Activated T-helper 1 cell treated with anti-CD3 and anti-CD28 coated beads, Interleukin-12 subunit alpha, Interleukin-12 subunit beta, Interleukin-2, Interleukin-4 antibody, amounts not matched to agents 30 ng/mL and 10 ng/mL and 1 ng/mL, durations not matched to agents 14 hours and 24 hours and 36 hours (primary cell): ENCODE data around the gene IGLON5. TPM values are rescaled to one million over a fixed set of nuclear protein-coding genes. Genes with fewer than 3 reads are reported as not detected.

Experiments
- DNase-seq: peaks from one replicate; pipeline ENCODE4 v3.0.0; 2021; ENCODE audit warnings: low spot score
- H3K27ac Mint-ChIP-seq: one replicate; pipeline ENCODE4 v1.8.0; 2021; ENCODE audit warnings: mild to moderate bottlenecking, mixed read lengths
- H3K27me3 Mint-ChIP-seq: one replicate; pipeline ENCODE4 v1.8.0; 2022; ENCODE audit warnings: mild to moderate bottlenecking, moderate library complexity, mixed read lengths; ENCODE audit not compliant: insufficient read depth
- H3K36me3 Mint-ChIP-seq: one replicate; pipeline ENCODE4 v1.8.0; 2021; ENCODE audit warnings: low read depth, mixed read lengths
- H3K4me1 Mint-ChIP-seq: one replicate; pipeline ENCODE4 v1.8.0; 2021; ENCODE audit warnings: low read depth, mixed read lengths
- H3K4me3 Mint-ChIP-seq: one replicate; pipeline ENCODE4 v1.8.0; 2021; ENCODE audit warnings: mild to moderate bottlenecking, moderate library complexity, mixed read lengths
- H3K9me3 Mint-ChIP-seq: one replicate; pipeline ENCODE4 v1.8.0; 2021; ENCODE audit warnings: mixed read lengths
- intact Hi-C: fragments of 100-400 bp; cut with micrococcal nuclease; formaldehyde crosslinking; loops from one replicate; pipeline ENCODE4 v1.15.1; 2024
- total RNA-seq: library from RNA; stranded (reverse); gene quantifications from 2 replicates; pipeline ENCODE4 v1.2.3, GENCODE V29; 2022

IGLON5 gene
- total RNA-seq, 1 donor from 2014 or later, result 1.3 TPM

- H3K4me3 Mint-ChIP-seq, result no peak overlapping the region
- H3K27me3 Mint-ChIP-seq, result peaks cover 6% of the 10 kb centered on the region
- H3K4me1 Mint-ChIP-seq, result peaks cover 14% of the 10 kb centered on the region
- no peak overlapping the region for H3K27ac Mint-ChIP-seq
- no peak for DNase-seq
- H3K9me3 Mint-ChIP-seq, result no peaks in the 10 kb centered on the region
- intact Hi-C loops, result no loop called here
- H3K36me3 Mint-ChIP-seq, result peaks cover 4% of the 10 kb centered on the region
Measured at GRCh38 chr19:51337141-51337860, 25.9 kb downstream of the IGLON5 start.

- intact Hi-C loops, result loop anchor here (2.0 kb wide), 2 partner anchors 299 to 365 kb away; no protein-coding TSS in a partner anchor
- peaks cover 6% of the 10 kb centered on the region for H3K27me3 Mint-ChIP-seq
- peak overlapping the region; percentile 93 for H3K4me3 Mint-ChIP-seq
- H3K27ac Mint-ChIP-seq, result no peak overlapping the region
- peaks cover 8% of the 10 kb centered on the region for H3K36me3 Mint-ChIP-seq
- peaks cover 20% of the 10 kb centered on the region for H3K4me1 Mint-ChIP-seq
- H3K9me3 Mint-ChIP-seq, result no peaks in the 10 kb centered on the region
- no peak for DNase-seq
Measured at GRCh38 chr19:51337861-51338562, 26.6 kb downstream of the IGLON5 start.

- Mint-ChIP-seq H3K4me3 (peak overlapping the region; percentile 93), H3K9me3 (no peaks in the 10 kb centered on the region), H3K4me1 (peaks cover 22% of the 10 kb centered on the region), H3K27ac (peak overlapping the region; percentile 90), H3K27me3 (peaks cover 6% of the 10 kb centered on the region), H3K36me3 (peaks cover 8% of the 10 kb centered on the region)
- DNase-seq, result peak; percentile 80
- intact Hi-C loops, result loop anchor here (1.0 to 2.0 kb wide), 11 partner anchors 11 to 364 kb away; no protein-coding TSS in a partner anchor
Measured at GRCh38 chr19:51338563-51339312, 27.3 kb downstream of the IGLON5 start.

GRCh38 chr19:51339313-51339686, 27.9 kb downstream of the IGLON5 start:
- Mint-ChIP-seq H3K36me3 (peaks cover 8% of the 10 kb centered on the region), H3K27me3 (peaks cover 6% of the 10 kb centered on the region), H3K9me3 (no peaks in the 10 kb centered on the region), H3K4me1 (peaks cover 22% of the 10 kb centered on the region), H3K27ac (peak overlapping the region; percentile 90), H3K4me3 (peak overlapping the region; percentile 93)
- DNase-seq, result no peak
- intact Hi-C loops, result loop anchor here (1.0 to 2.0 kb wide), 11 partner anchors 12 to 364 kb away; no protein-coding TSS in a partner anchor

GRCh38 chr19:51339687-51340656, 28.5 kb downstream of the IGLON5 start:
- peaks cover 6% of the 10 kb centered on the region for H3K27me3 Mint-ChIP-seq
- no peaks in the 10 kb centered on the region for H3K9me3 Mint-ChIP-seq
- H3K4me3 Mint-ChIP-seq, result peak overlapping the region; percentile 93
- peaks cover 25% of the 10 kb centered on the region for H3K4me1 Mint-ChIP-seq
- peaks cover 11% of the 10 kb centered on the region for H3K36me3 Mint-ChIP-seq
- peak; percentile 90 for DNase-seq
- intact Hi-C loops, result loop anchor here (1.0 to 2.0 kb wide), 11 partner anchors 13 to 363 kb away; no protein-coding TSS in a partner anchor
- H3K27ac Mint-ChIP-seq, result peak overlapping the region; percentile 90

- H3K4me3 Mint-ChIP-seq, result peak overlapping the region; percentile 57
- peaks cover 26% of the 10 kb centered on the region for H3K4me1 Mint-ChIP-seq
- no peak overlapping the region for H3K27ac Mint-ChIP-seq
- H3K36me3 Mint-ChIP-seq, result peaks cover 15% of the 10 kb centered on the region
- no peak for DNase-seq
- peaks cover 6% of the 10 kb centered on the region for H3K27me3 Mint-ChIP-seq
- H3K9me3 Mint-ChIP-seq, result no peaks in the 10 kb centered on the region
- intact Hi-C loops, result no loop called here
Measured at GRCh38 chr19:51341066-51341465, 29.6 kb downstream of the IGLON5 start.

GRCh38 chr19:51341976-51342580, 30.6 kb downstream of the IGLON5 start, which contains the start of gene VSIG10L:
TSS of gene VSIG10L (minus strand) at chr19:51342139. CDS start at chr19:51342124, 15 bp downstream.
- no peak for DNase-seq
- peaks cover 19% of the 10 kb centered on the region for H3K36me3 Mint-ChIP-seq
- peak within 1 kb of the TSS; percentile 67 for H3K4me3 Mint-ChIP-seq
- peaks cover 26% of the 10 kb centered on the region for H3K4me1 Mint-ChIP-seq
- H3K27ac Mint-ChIP-seq, result peak within 1 kb of the TSS; percentile 29
- intact Hi-C loops, result no loop called here
- H3K27me3 Mint-ChIP-seq, result peaks cover 3% of the 10 kb centered on the region
- H3K9me3 Mint-ChIP-seq, result no peaks in the 10 kb centered on the region

- peaks cover 3% of the 10 kb centered on the region for H3K27me3 Mint-ChIP-seq
- H3K4me3 Mint-ChIP-seq, result peak overlapping the region; percentile 62
- no peak overlapping the region for H3K27ac Mint-ChIP-seq
- H3K4me1 Mint-ChIP-seq, result peaks cover 26% of the 10 kb centered on the region
- no peak for DNase-seq
- peaks cover 21% of the 10 kb centered on the region for H3K36me3 Mint-ChIP-seq
- no peaks in the 10 kb centered on the region for H3K9me3 Mint-ChIP-seq
- intact Hi-C loops, result no loop called here
Measured at GRCh38 chr19:51342631-51343569, 31.5 kb downstream of the IGLON5 start.

- no peak overlapping the region for H3K27ac Mint-ChIP-seq
- H3K9me3 Mint-ChIP-seq, result no peaks in the 10 kb centered on the region
- H3K4me3 Mint-ChIP-seq, result no peak overlapping the region
- H3K36me3 Mint-ChIP-seq, result peaks cover 24% of the 10 kb centered on the region
- intact Hi-C loops, result no loop called here
- peaks cover 17% of the 10 kb centered on the region for H3K4me1 Mint-ChIP-seq
- DNase-seq, result no peak
- H3K27me3 Mint-ChIP-seq, result peaks cover 3% of the 10 kb centered on the region
Measured at GRCh38 chr19:51345076-51345620, 33.7 kb downstream of the IGLON5 start.

- peaks cover under 1% of the 10 kb centered on the region for H3K27me3 Mint-ChIP-seq
- no peak overlapping the region for H3K4me3 Mint-ChIP-seq
- H3K4me1 Mint-ChIP-seq, result peaks cover 14% of the 10 kb centered on the region
- no peak for DNase-seq
- H3K36me3 Mint-ChIP-seq, result peaks cover 33% of the 10 kb centered on the region
- H3K27ac Mint-ChIP-seq, result no peak overlapping the region
- H3K9me3 Mint-ChIP-seq, result no peaks in the 10 kb centered on the region
- intact Hi-C loops, result no loop called here
Measured at GRCh38 chr19:51346742-51347141, 35.3 kb downstream of the IGLON5 start.
